T-helper 1 cell treated with Interleukin-12 subunit alpha and Interleukin-12 subunit beta and Interleukin-4 antibody, amounts not matched to agents 30 μg/mL and 1 μg/mL, for 36 hours (primary cell): ENCODE measurements around the gene DPM2.
A peak's percentile ranks its signal among the peaks of the same experiment; 100 is the strongest.

Experiments used
- H3K27ac Mint-ChIP-seq: one replicate; pipeline ENCODE4 v1.8.0; 2021; ENCODE audit warnings: mild to moderate bottlenecking, mixed read lengths
- H3K27me3 Mint-ChIP-seq: one replicate; pipeline ENCODE4 v1.8.0; 2021; ENCODE audit warnings: low read depth, mixed read lengths
- H3K36me3 Mint-ChIP-seq: one replicate; pipeline ENCODE4 v1.8.0; 2021; ENCODE audit warnings: low read depth, mixed read lengths
- H3K4me1 Mint-ChIP-seq: one replicate; pipeline ENCODE4 v1.8.0; 2021; ENCODE audit warnings: low read depth, mixed read lengths
- H3K4me3 Mint-ChIP-seq: one replicate; pipeline ENCODE4 v1.8.0; 2021; ENCODE audit warnings: mild to moderate bottlenecking, moderate library complexity, mixed read lengths
- H3K9me3 Mint-ChIP-seq: one replicate; pipeline ENCODE4 v1.8.0; 2021; ENCODE audit warnings: mixed read lengths

The DPM2 gene

GRCh38 chr9:127953768-127954505 is 16.3 kb upstream of the DPM2 start:
- Mint-ChIP-seq H3K27ac (no peak overlapping the region), H3K36me3 (peaks cover 22% of the 10 kb centered on the region), H3K4me3 (no peak overlapping the region), H3K27me3 (no peaks in the 10 kb centered on the region), H3K4me1 (peaks cover 49% of the 10 kb centered on the region), H3K9me3 (no peaks in the 10 kb centered on the region)

GRCh38 chr9:127953154-127953553 is 15.5 kb upstream of the DPM2 start:
- no peak overlapping the region for H3K27ac Mint-ChIP-seq
- peaks cover 47% of the 10 kb centered on the region for H3K4me1 Mint-ChIP-seq
- no peak overlapping the region for H3K4me3 Mint-ChIP-seq
- peaks cover 23% of the 10 kb centered on the region for H3K36me3 Mint-ChIP-seq
- H3K9me3 Mint-ChIP-seq: no peaks in the 10 kb centered on the region
- H3K27me3 Mint-ChIP-seq: no peaks in the 10 kb centered on the region

- Mint-ChIP-seq H3K27ac (peak overlapping the region; percentile 65), H3K4me1 (peaks cover 32% of the 10 kb centered on the region), H3K4me3 (no peak overlapping the region), H3K27me3 (no peaks in the 10 kb centered on the region), H3K9me3 (no peaks in the 10 kb centered on the region), H3K36me3 (peaks cover 23% of the 10 kb centered on the region)
Measured at GRCh38 chr9:127950513-127951289, 13.0 kb upstream of the DPM2 start.

- no peaks in the 10 kb centered on the region for H3K9me3 Mint-ChIP-seq
- no peak overlapping the region for H3K4me3 Mint-ChIP-seq
- peaks cover 22% of the 10 kb centered on the region for H3K36me3 Mint-ChIP-seq
- no peaks in the 10 kb centered on the region for H3K27me3 Mint-ChIP-seq
- H3K4me1 Mint-ChIP-seq: peaks cover 27% of the 10 kb centered on the region
- peak overlapping the region; percentile 65 for H3K27ac Mint-ChIP-seq
Measured at GRCh38 chr9:127949827-127950512, 12.3 kb upstream of the DPM2 start.

- peaks cover 24% of the 10 kb centered on the region for H3K4me1 Mint-ChIP-seq
- peaks cover 29% of the 10 kb centered on the region for H3K36me3 Mint-ChIP-seq
- H3K27me3 Mint-ChIP-seq: no peaks in the 10 kb centered on the region
- H3K4me3 Mint-ChIP-seq: no peak overlapping the region
- no peak overlapping the region for H3K27ac Mint-ChIP-seq
- H3K9me3 Mint-ChIP-seq: no peaks in the 10 kb centered on the region
Measured at GRCh38 chr9:127947841-127948710, 10.4 kb upstream of the DPM2 start.

GRCh38 chr9:127946728-127947127 is 9.1 kb upstream of the DPM2 start:
- Mint-ChIP-seq H3K9me3 (no peaks in the 10 kb centered on the region), H3K4me1 (peaks cover 23% of the 10 kb centered on the region), H3K27me3 (no peaks in the 10 kb centered on the region), H3K36me3 (peaks cover 38% of the 10 kb centered on the region), H3K27ac (no peak overlapping the region), H3K4me3 (no peak overlapping the region)

GRCh38 chr9:127945942-127946341 is 8.3 kb upstream of the DPM2 start:
- H3K4me3 Mint-ChIP-seq: no peak overlapping the region
- H3K9me3 Mint-ChIP-seq: no peaks in the 10 kb centered on the region
- H3K36me3 Mint-ChIP-seq: peaks cover 36% of the 10 kb centered on the region
- H3K4me1 Mint-ChIP-seq: peaks cover 21% of the 10 kb centered on the region
- H3K27me3 Mint-ChIP-seq: no peaks in the 10 kb centered on the region
- H3K27ac Mint-ChIP-seq: no peak overlapping the region

GRCh38 chr9:127945338-127945737 is 7.7 kb upstream of the DPM2 start:
- Mint-ChIP-seq H3K9me3 (no peaks in the 10 kb centered on the region), H3K27ac (no peak overlapping the region), H3K36me3 (peaks cover 38% of the 10 kb centered on the region), H3K4me1 (peaks cover 16% of the 10 kb centered on the region), H3K27me3 (no peaks in the 10 kb centered on the region), H3K4me3 (no peak overlapping the region)

- Mint-ChIP-seq H3K9me3 (no peaks in the 10 kb centered on the region), H3K4me1 (peaks cover 14% of the 10 kb centered on the region), H3K27ac (no peak overlapping the region), H3K36me3 (peaks cover 37% of the 10 kb centered on the region), H3K27me3 (no peaks in the 10 kb centered on the region), H3K4me3 (no peak overlapping the region)
Measured at GRCh38 chr9:127944586-127945218, 7.0 kb upstream of the DPM2 start.

- peaks cover 36% of the 10 kb centered on the region for H3K36me3 Mint-ChIP-seq
- H3K4me1 Mint-ChIP-seq: peaks cover 12% of the 10 kb centered on the region
- H3K27ac Mint-ChIP-seq: no peak overlapping the region
- H3K4me3 Mint-ChIP-seq: no peak overlapping the region
- H3K9me3 Mint-ChIP-seq: no peaks in the 10 kb centered on the region
- H3K27me3 Mint-ChIP-seq: no peaks in the 10 kb centered on the region
Measured at GRCh38 chr9:127943731-127944144, 6.1 kb upstream of the DPM2 start.

- Mint-ChIP-seq H3K36me3 (peaks cover 33% of the 10 kb centered on the region), H3K4me3 (no peak overlapping the region), H3K27me3 (no peaks in the 10 kb centered on the region), H3K27ac (no peak overlapping the region), H3K9me3 (no peaks in the 10 kb centered on the region), H3K4me1 (peaks cover 12% of the 10 kb centered on the region)
Measured at GRCh38 chr9:127943011-127943662, 5.5 kb upstream of the DPM2 start.

- H3K27ac Mint-ChIP-seq: no peak overlapping the region
- H3K4me3 Mint-ChIP-seq: no peak overlapping the region
- H3K36me3 Mint-ChIP-seq: peaks cover 35% of the 10 kb centered on the region
- peaks cover 16% of the 10 kb centered on the region for H3K4me1 Mint-ChIP-seq
- H3K9me3 Mint-ChIP-seq: no peaks in the 10 kb centered on the region
- no peaks in the 10 kb centered on the region for H3K27me3 Mint-ChIP-seq
Measured at GRCh38 chr9:127942216-127943010, 4.8 kb upstream of the DPM2 start.

GRCh38 chr9:127941961-127942215 is 4.2 kb upstream of the DPM2 start:
- H3K4me3 Mint-ChIP-seq: no peak overlapping the region
- H3K27me3 Mint-ChIP-seq: no peaks in the 10 kb centered on the region
- no peak overlapping the region for H3K27ac Mint-ChIP-seq
- peaks cover 32% of the 10 kb centered on the region for H3K36me3 Mint-ChIP-seq
- no peaks in the 10 kb centered on the region for H3K9me3 Mint-ChIP-seq
- peaks cover 21% of the 10 kb centered on the region for H3K4me1 Mint-ChIP-seq
